Karpas-422 (cell line): ENCODE results near the gene SLC7A6OS. TPM values are rescaled to one million over a fixed set of nuclear protein-coding genes. Genes with fewer than 3 reads are reported as not detected.

ENCODE experiments used
- DNase-seq: peaks from one replicate; pipeline ENCODE4 v3.0.0-alpha.2; 2015
- H2AFZ ChIP-seq: fragments of 200-600 bp; sonication (generic); 2 replicates; pipeline ENCODE4 v1.6.1; 2014; ENCODE audit warnings: antibody characterized with exemption, low read length, mixed read lengths
- H3K27ac ChIP-seq: fragments of 200-600 bp; sonication (generic); 2 replicates; pipeline ENCODE4 v1.5.1; 2014; ENCODE audit warnings: mild to moderate bottlenecking, low read length, moderate library complexity
- H3K27me3 ChIP-seq: fragments of 200-600 bp; sonication (generic); 2 replicates; pipeline ENCODE4 v1.6.1; 2014; ENCODE audit warnings: low read length, mixed read lengths
- H3K36me3 ChIP-seq: fragments of 200-600 bp; sonication (generic); 2 replicates; pipeline ENCODE4 v1.6.1; 2014; ENCODE audit warnings: low read length, mixed read lengths; ENCODE audit not compliant: insufficient read depth
- H3K4me1 ChIP-seq: fragments of 200-600 bp; sonication (generic); 2 replicates; pipeline ENCODE4 v1.6.1; 2014; ENCODE audit warnings: mild to moderate bottlenecking, low read length, mixed read lengths
- H3K4me2 ChIP-seq: fragments of 200-600 bp; sonication (generic); 2 replicates; pipeline ENCODE4 v1.6.1; 2014; ENCODE audit warnings: low read length, low read depth, mild to moderate bottlenecking; ENCODE audit not compliant: poor library complexity, severe bottlenecking
- H3K4me3 ChIP-seq: fragments of 200-600 bp; sonication (generic); 2 replicates; pipeline ENCODE4 v1.5.1; 2014; ENCODE audit warnings: mild to moderate bottlenecking, antibody characterized with exemption, low read length, mixed read lengths
- H3K79me2 ChIP-seq: fragments of 200-600 bp; sonication (generic); 2 replicates; pipeline ENCODE4 v1.6.1; 2014; ENCODE audit warnings: mild to moderate bottlenecking, low read length, mixed read lengths
- H3K9ac ChIP-seq: fragments of 200-600 bp; sonication (generic); 2 replicates; pipeline ENCODE4 v1.6.0; 2014; ENCODE audit warnings: low read length
- H3K9me2 ChIP-seq: fragments of 200-600 bp; sonication (generic), shearing (Covaris generic); replicated peaks from 2 replicates; pipeline ENCODE4 v1.6.0; 2014; ENCODE audit warnings: mild to moderate bottlenecking, low read length, moderate library complexity; ENCODE audit not compliant: insufficient read depth
- H3K9me3 ChIP-seq: fragments of 300-700, 200-600 bp; sonication (generic); 2 replicates; pipeline ENCODE4 v1.6.1; 2014; ENCODE audit warnings: low read length, mixed read lengths
- H4K20me1 ChIP-seq: fragments of 200-600 bp; sonication (generic); 2 replicates; pipeline ENCODE4 v1.6.1; 2014; ENCODE audit warnings: mild to moderate bottlenecking, antibody characterized with exemption, low read length, low read depth; ENCODE audit not compliant: insufficient read depth
- total RNA-seq: library from RNA; depleted of rRNA; stranded (reverse); fragments of >200 nt; shearing (Covaris generic); gene quantifications from 2 replicates; pipeline ENCODE4 v1.2.3, GENCODE V29; 2014; ENCODE audit warnings: low replicate concordance

SLC7A6OS gene
- total RNA-seq, 1 experiment from 2014 or later = 13.3 TPM

GRCh38 chr16:68285683-68286082, 25.1 kb downstream of the SLC7A6OS start:
- H3K4me3 ChIP-seq = no peak overlapping the region
- H3K9ac ChIP-seq = peak overlapping the region; percentile 72; the same call in 1 of the 2 replicates
- peak overlapping the region; percentile 98 for H3K27ac ChIP-seq
- H2AFZ ChIP-seq = no peak overlapping the region
- DNase-seq = no peak
- peaks cover 8% of the 10 kb centered on the region; the same call in 1 of the 2 replicates for H4K20me1 ChIP-seq
- no peaks in the 10 kb centered on the region for H3K9me2 ChIP-seq
- H3K36me3 ChIP-seq = peaks cover 17% of the 10 kb centered on the region
- H3K79me2 ChIP-seq = peaks cover 55% of the 10 kb centered on the region
- no peaks in the 10 kb centered on the region for H3K27me3 ChIP-seq
- H3K4me1 ChIP-seq = peaks cover 100% of the 10 kb centered on the region
- H3K4me2 ChIP-seq = peak overlapping the region; percentile 85
- H3K9me3 ChIP-seq = no peaks in the 10 kb centered on the region

GRCh38 chr16:68284847-68285246, 25.9 kb downstream of the SLC7A6OS start:
- no peaks in the 10 kb centered on the region for H3K9me2 ChIP-seq
- H3K79me2 ChIP-seq = peaks cover 56% of the 10 kb centered on the region
- peaks cover 14% of the 10 kb centered on the region for H3K36me3 ChIP-seq
- H4K20me1 ChIP-seq = peaks cover 8% of the 10 kb centered on the region; the same call in 1 of the 2 replicates
- no peaks in the 10 kb centered on the region for H3K27me3 ChIP-seq
- no peaks in the 10 kb centered on the region for H3K9me3 ChIP-seq
- H3K4me1 ChIP-seq = peaks cover 99% of the 10 kb centered on the region
- DNase-seq = peak; percentile 83
- no peak overlapping the region for H2AFZ ChIP-seq
- peak overlapping the region; percentile 98 for H3K27ac ChIP-seq
- H3K9ac ChIP-seq = peak overlapping the region; percentile 72
- H3K4me2 ChIP-seq = peak overlapping the region; percentile 85
- H3K4me3 ChIP-seq = peak overlapping the region; percentile 58

- Histone ChIP-seq H3K9ac (peak overlapping the region; percentile 72), H3K79me2 (peaks cover 64% of the 10 kb centered on the region), H3K4me2 (peak overlapping the region; percentile 85), H3K9me3 (no peaks in the 10 kb centered on the region), H3K36me3 (peaks cover 14% of the 10 kb centered on the region), H3K4me1 (peaks cover 99% of the 10 kb centered on the region), H3K27me3 (no peaks in the 10 kb centered on the region), H3K27ac (peak overlapping the region; percentile 98), H3K4me3 (peak overlapping the region; percentile 58), H2AFZ (no peak overlapping the region), H4K20me1 (peaks cover 8% of the 10 kb centered on the region; the same call in 1 of the 2 replicates), H3K9me2 (no peaks in the 10 kb centered on the region)
- peak; percentile 86 for DNase-seq
Measured at GRCh38 chr16:68283801-68284598, 26.7 kb downstream of the SLC7A6OS start.

GRCh38 chr16:68283346-68283745, 27.4 kb downstream of the SLC7A6OS start:
- Histone ChIP-seq H3K27me3 (no peaks in the 10 kb centered on the region), H3K9ac (peak overlapping the region; percentile 72), H2AFZ (no peak overlapping the region), H3K79me2 (peaks cover 65% of the 10 kb centered on the region), H3K9me3 (no peaks in the 10 kb centered on the region), H3K4me1 (peaks cover 93% of the 10 kb centered on the region), H3K27ac (peak overlapping the region; percentile 98), H3K9me2 (no peaks in the 10 kb centered on the region), H3K4me2 (peak overlapping the region; percentile 85), H3K4me3 (peak overlapping the region; percentile 58), H3K36me3 (peaks cover 14% of the 10 kb centered on the region), H4K20me1 (peaks cover 8% of the 10 kb centered on the region; the same call in 1 of the 2 replicates)
- DNase-seq = peak; percentile 65

- no peaks in the 10 kb centered on the region for H3K9me2 ChIP-seq
- DNase-seq = no peak
- H3K9me3 ChIP-seq = no peaks in the 10 kb centered on the region
- H3K27me3 ChIP-seq = no peaks in the 10 kb centered on the region
- H4K20me1 ChIP-seq = peaks cover 3% of the 10 kb centered on the region; the same call in 1 of the 2 replicates
- no peak overlapping the region for H3K4me3 ChIP-seq
- H3K4me1 ChIP-seq = peaks cover 80% of the 10 kb centered on the region
- H3K9ac ChIP-seq = no peak overlapping the region
- H3K36me3 ChIP-seq = peaks cover 4% of the 10 kb centered on the region
- H2AFZ ChIP-seq = no peak overlapping the region
- peak overlapping the region; percentile 98 for H3K27ac ChIP-seq
- H3K79me2 ChIP-seq = peaks cover 60% of the 10 kb centered on the region
- H3K4me2 ChIP-seq = peak overlapping the region; percentile 85
Measured at GRCh38 chr16:68282064-68282452, 28.7 kb downstream of the SLC7A6OS start.

GRCh38 chr16:68281368-68282063, 29.2 kb downstream of the SLC7A6OS start:
- Histone ChIP-seq H3K27ac (peak overlapping the region; percentile 98), H3K27me3 (no peaks in the 10 kb centered on the region), H2AFZ (no peak overlapping the region), H4K20me1 (peaks cover 3% of the 10 kb centered on the region; the same call in 1 of the 2 replicates), H3K9ac (no peak overlapping the region), H3K9me3 (no peaks in the 10 kb centered on the region), H3K4me3 (no peak overlapping the region), H3K4me2 (peak overlapping the region; percentile 85), H3K9me2 (no peaks in the 10 kb centered on the region), H3K79me2 (peaks cover 61% of the 10 kb centered on the region), H3K36me3 (peaks cover 3% of the 10 kb centered on the region; the same call in 1 of the 2 replicates), H3K4me1 (peaks cover 75% of the 10 kb centered on the region)
- no peak for DNase-seq

GRCh38 chr16:68279726-68280558, 30.8 kb downstream of the SLC7A6OS start:
- DNase-seq = no peak
- H3K79me2 ChIP-seq = peaks cover 58% of the 10 kb centered on the region
- peak overlapping the region; percentile 35 for H3K9ac ChIP-seq
- no peaks in the 10 kb centered on the region for H3K9me2 ChIP-seq
- H3K4me1 ChIP-seq = peaks cover 74% of the 10 kb centered on the region
- H3K27me3 ChIP-seq = no peaks in the 10 kb centered on the region
- H4K20me1 ChIP-seq = peaks cover 2% of the 10 kb centered on the region; the same call in 1 of the 2 replicates
- H3K9me3 ChIP-seq = no peaks in the 10 kb centered on the region
- H2AFZ ChIP-seq = no peak overlapping the region
- peak overlapping the region; percentile 31 for H3K4me2 ChIP-seq
- H3K27ac ChIP-seq = peak overlapping the region; percentile 98
- peaks cover 12% of the 10 kb centered on the region for H3K36me3 ChIP-seq
- no peak overlapping the region for H3K4me3 ChIP-seq
